Measurements from ENCODE around the gene ANKAR.
"Not testable (repeated sequence)": the region's sequence is repeated elsewhere in the genome, so short reads cannot be mapped to it uniquely, and the experiment has no call there.

ANKAR gene

DNA sequence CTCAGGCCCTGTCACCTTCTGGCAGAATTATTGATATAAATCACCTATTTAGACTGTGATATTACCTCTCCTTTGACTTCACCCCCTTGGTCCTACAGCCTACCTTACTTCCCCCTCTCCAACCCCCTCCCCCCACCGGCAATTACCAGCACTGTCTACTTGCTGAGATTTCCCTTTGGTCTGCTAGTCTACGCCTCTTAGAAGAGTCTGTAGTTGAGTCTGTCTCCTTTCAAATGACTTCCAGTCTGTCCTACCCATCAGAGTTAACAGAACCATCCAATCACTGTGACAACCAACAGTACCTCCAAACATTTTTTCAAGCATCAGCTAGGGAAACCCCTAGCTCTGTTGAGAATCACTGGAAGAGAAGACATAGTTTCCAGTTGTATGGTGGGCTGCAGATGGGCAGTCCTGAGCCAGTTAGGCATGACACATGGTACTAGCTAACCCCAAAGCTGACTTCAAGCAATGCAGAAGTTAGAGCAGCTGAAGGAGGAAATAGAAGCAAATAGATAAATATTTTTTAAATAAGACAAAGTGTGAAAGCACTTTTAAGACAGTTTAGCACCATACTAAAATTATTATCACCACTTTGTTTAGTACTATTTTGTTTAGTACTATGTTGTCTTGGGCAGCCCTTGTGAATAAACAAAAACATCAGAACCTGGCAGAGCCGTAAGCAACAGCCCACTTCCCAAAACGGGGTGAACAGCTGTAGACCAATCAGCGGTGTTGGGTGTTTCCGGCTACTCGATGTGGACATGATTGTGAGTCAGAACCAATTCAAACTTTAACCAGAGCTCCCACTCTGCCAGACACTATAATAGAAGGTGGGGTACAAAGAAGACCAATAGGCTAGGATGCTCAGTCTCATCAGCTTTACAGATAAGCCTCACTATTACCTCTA, 15.9 kb upstream of the ANKAR start:
- no peak for DNase-seq (ENCODE audit: low spot score)

DNA sequence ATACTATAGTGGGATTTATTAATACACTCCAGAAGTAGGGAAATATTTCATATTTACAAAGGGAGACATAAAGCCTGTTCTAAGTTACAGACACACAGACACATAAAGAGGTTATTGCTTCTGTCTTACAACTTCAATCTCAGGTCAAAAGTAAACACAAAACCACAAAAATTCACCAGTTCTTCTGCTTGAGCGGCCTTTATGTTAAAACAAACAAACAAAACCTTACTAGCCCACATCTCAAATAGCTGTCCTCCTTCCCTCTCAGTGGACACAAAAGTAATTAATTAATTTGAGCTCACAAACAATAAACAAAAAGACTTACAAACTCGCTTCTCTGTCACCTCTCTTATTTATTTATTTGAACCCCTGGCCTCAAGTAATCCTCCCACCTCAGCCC, 14.7 kb upstream of the ANKAR start:
- no peak for DNase-seq (ENCODE audit: low spot score)

DNA sequence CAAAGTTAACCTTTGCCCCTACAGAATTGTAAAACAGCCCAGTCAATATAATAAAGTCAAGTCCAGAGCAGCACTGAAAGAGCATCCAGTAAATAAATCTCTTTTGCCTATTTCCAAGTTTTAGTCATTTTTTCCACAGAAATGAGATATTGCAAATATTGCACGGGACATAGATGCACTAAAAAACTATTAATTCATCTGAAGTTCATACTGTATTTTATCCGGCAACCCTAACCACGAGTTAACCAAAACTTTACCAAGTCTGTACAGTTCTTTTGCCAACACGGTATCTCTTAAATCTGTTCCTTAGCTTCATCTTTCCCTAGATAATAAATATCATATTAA, 13.7 kb upstream of the ANKAR start:
- no peak for DNase-seq (ENCODE audit: low spot score)

DNA sequence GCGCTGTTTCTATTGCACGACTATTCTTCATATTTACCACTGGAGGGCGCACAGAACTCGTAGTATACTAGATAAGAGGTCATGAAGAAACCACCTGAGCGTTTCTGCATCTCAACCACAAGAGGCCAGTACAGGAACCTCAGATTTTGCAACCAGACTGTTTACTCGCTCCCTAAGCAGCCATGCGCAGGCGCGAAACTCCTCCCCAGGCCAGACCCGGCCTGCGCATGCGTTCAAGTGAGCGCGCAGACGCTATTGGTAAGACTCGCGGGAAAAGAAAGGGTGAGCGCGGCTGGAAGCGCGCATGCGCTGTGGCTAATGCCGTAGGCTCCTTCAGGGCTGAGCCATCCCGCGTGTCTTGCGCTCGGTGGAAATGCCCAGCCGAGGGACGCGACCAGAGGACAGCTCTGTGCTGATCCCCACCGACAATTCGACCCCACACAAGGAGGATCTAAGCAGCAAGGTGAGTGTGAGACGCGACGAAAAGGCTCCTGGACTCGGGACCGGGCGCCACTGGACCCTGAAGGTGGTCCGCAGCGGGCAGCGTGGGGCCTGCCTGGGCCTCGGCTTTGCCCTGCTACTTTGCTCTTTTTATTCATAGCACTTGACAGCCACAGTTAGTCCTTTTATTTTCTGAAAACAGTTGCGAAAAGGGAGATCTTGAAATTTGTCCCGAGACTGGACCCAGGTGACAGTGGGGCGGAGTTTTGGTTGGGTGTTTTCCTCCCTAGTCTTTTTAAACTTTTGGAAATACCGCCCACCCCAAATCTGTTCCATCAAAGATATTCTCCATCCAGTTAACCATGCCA, 13.1 kb upstream of the ANKAR start, which contains the start of gene ASNSD1:
Gene ASNSD1, plus strand, starts transcription at position 312 of the 809 bp plus-strand sequence. CDS start 4,674 bp downstream, outside the sequence.
- DNase-seq (ENCODE audit: low spot score): peak; percentile 99

DNA sequence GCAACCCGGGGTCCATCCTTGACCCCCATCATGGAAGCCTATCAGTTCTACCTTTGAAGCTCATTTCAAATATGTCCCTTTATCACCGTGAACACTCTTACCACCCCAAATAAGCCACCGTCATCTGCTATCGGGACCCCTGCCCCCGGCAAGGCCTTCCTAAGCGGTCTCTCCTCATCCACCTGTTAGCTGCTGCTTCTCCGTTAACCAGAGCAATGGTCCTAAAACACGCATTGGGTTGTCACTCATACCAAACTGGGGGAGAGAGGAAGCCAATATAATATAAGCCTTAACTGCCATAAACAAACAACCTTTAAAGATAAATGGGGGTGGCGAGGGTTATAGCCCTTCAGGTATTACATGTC, 12.5 kb upstream of the ANKAR start:
- DNase-seq (ENCODE audit: low spot score): no peak

DNA sequence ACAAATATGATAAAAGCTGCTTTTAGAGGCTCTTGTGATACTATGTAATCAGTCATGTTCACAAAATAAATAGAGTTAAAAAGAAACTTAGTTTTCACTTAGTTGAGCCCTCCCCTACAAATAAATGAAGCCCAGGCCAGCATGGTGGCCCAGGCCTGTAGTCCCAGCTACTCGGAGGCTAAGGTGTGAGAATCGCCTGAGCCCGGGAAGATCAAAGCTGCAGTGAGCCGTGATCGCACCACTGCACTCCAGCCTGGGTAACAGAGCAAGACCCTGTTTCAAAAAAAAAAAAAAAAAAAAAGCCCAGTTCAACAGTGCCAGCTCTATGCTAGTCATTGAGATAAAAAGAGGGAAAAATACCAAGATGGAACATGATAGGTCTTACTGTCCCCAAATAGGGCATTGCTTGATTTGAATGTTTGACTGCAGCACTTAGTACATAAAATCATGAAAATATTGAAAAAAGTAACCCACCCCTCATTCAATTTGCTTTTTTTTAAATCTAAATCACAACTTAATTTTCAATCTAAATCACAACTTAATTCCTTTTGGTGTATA, 11.7 kb upstream of the ANKAR start:
- no peak for DNase-seq (ENCODE audit: low spot score)

DNA sequence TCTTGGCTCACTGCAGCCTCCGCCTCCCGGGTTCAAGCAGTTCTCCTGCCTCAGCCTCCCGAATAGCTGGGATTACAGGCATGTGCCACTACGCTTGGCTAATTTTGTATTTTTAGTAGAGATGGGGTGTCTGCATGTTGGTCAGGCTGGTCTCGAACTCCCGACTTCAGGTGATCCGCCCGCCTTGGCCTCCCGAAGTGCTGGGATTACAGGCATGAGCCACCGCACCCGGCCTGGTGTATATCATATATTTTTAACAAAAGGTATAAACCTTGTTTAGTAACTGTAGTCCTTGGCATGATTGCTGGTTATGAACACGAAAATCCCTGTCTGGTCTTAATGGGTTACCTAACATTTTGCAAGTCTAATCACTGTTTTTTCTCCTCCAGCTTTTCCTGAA, 11.2 kb upstream of the ANKAR start:
- DNase-seq (ENCODE audit: low spot score): not testable (repeated sequence)

DNA sequence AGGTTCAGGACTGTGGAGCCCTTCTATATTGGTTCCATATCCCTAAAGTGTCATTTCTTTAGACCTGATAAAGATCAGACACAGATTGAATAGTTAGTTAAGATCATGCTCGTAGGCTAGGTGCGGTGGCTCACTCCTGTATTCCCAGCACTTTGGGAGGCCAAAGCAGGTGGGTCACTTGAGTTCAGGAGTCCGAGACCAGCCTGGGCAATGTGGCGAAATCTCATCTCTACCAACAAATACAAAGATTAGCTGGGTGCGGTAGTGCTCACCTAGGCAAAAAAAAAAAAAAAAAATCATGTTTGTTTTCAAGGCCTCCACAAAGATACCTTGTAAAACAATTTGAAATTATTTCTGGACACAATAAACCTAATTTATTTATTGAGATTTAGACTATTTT, 4.6 kb upstream of the ANKAR start:
- no peak for DNase-seq (ENCODE audit: low spot score)

DNA sequence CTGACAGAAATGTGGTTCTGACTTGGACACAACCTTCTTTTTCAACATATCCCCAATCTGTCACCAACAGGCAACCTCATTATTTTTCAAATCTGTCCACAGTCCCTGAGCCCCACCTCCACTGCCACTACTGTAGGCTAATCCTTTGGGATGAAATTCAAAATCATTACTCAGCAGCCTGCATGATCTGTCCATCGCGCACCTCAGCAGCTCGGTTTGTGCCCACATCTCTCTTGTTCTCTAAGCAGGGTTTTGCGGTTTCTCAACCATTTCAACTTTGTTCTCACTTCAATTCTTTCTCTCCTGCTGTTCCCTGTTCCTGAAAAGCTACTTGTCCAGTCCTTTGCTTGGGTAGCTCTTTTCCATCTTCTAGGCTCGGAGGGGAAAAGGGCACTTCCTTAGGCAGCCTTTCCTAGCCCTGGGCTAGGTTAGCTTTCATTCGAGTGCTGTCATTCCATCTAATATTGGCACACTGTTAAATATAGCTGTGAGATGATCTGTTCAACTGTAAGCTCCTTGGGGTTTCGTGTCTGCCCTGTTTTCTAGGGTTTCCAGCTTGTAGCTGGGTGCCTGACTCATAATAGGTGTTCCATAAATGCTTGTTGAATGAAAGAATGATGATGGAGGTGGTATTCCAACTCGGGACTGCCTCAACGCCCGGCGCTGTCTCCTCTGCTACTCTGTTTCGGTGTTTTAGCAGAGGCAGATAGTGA, 653 bp upstream of the ANKAR start:
- DNase-seq (ENCODE audit: low spot score): peak; percentile 47

DNA sequence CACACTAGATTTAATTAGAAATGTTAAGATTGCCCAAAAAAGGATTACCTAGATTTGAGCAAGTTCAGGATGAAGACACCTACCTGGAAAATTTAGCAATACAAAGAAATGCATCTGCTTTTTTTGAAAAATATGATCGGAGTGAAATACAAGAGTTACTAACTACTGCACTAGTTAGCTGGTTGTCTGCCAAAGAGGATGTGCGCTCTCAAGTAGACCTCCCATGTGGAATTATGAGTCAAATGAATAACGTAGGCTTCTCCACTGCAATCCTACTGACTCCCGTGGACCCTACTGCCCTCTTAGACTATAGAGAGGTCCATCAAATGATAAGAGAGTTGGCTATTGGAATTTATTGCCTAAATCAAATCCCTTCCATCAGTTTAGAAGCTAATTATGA, 2.0 kb downstream of the ANKAR start:
- no peak for DNase-seq (ENCODE audit: low spot score)

DNA sequence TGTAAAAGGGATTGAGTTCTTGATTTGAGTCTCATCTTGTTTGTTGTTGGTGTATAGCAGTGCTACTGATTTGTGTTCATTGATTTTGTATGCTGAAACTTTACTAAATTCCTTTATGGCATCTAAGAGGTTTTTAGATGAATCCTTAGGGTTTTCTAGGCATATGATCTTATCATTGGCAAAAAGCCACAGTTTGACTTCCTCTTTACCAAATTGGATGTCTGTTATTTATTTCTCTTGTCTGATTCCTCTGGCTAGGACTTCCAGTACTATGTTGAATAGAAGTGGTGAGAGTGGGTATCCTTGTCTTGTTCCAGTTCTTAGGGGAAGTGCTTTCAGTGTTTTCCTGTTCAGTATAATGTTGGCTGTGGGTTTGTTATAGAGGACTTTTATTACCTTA, 4.8 kb downstream of the ANKAR start:
- no peak for DNase-seq (ENCODE audit: low spot score)

DNA sequence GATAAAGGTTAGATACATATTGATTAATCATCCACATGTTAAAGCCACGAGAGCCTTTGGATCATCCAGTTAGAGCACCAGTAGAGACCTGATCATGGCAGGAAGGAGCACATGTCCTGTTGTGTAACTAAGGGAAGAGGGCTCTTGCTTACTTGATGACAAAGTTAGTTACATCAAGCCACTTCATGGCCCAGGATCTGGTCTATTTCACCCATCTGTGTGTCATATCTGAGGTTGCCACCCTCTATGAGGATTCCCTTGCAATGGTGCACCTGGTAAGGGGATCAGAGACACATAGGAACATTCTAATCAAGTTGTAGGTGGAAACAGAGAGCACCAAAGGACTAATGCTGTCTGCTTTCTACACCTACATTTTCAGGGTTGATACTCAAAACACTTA, 6.7 kb downstream of the ANKAR start:
- no peak for DNase-seq (ENCODE audit: low spot score)

DNA sequence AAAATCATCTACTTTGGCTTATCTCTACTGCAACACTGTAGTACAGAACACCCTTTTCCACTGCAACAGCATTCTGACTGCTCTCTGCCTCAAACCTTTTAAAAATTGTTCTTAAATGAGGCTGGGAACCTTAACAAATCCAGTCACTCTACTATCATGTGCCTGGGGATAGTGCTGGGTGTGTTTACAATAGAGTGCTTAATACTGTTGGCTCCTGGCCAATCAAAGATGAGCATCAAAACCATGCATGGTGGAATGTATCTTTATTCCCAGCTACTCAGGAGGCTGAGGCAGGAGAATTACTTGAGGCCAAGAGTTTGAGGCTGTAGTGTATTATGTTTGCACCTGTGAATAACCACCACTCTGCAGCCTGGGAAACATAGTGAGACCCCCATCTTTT, 7.4 kb downstream of the ANKAR start:
- DNase-seq (ENCODE audit: low spot score): no peak

DNA sequence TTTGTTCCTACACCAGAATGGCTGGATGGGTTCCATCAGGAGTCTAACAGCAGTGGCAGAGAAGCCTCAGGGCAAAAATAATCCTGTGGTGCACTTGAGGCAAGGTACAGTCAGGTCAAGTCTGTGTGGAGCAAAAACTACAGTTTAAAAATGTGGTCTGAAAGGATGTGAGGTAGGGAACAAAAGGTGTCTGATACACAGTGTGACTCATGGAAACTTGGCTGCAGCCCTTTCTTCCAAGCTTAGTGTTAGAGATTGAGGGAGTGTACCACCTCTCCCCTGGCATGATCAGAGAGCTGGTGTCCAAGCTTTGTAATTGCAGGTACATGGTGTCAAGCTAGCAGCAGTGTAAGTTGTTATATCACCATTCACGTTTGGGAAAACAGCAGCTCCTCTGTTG, 8.9 kb downstream of the ANKAR start:
- DNase-seq (ENCODE audit: low spot score): no peak

DNA sequence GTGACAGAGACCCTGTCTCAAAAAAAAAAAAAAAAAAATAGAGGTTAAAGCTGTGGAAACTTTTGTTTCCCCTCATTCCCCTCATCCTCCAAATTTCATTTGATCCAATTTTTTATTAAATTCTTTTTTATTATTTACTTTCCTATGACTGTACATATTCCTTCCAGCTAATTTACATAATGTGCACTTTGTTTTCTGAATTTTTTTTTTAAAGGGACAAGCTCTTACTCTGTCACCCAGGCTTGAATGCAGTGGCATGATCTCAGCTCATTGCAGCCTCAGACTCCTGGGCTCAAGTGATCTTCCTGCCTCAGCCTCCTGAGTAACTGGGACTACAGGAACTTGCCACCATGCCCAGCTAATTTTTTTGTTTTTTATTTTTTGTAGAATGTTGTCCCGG, 10.3 kb downstream of the ANKAR start:
- DNase-seq (ENCODE audit: low spot score): no peak

DNA sequence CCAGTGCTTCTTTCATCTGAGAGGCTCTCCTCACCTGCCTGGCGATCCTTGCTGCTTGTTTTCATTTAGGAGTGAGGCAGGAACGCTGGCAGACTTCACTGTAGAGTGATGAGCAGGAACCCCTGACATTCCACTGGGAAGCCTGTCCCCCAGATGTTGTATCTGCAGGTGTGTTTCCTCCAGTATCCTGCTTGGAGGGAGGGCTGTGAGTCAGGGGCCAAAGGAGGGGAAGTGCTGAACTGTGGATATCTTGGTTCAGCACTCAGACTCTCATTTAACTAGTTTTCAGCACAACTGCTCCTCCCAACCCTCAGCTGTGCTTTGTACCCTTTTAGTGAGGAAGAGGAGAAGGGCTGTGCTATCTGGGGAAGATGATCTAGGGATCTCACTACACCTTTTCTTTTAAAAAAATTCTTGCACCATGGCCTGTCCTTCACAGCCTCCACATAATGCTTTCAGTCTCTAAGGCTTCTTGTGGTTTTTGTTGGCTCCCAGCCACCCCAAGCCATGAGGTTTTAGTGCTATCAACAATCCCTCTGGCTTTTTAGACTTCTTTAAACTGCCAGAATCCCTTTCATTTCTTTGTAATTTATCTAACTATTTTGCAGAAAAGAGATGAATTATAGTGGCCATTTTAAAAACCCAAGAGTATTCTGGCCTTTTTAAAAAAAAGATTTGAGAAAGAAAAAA, 11.2 kb downstream of the ANKAR start:
- DNase-seq (ENCODE audit: low spot score): no peak

DNA sequence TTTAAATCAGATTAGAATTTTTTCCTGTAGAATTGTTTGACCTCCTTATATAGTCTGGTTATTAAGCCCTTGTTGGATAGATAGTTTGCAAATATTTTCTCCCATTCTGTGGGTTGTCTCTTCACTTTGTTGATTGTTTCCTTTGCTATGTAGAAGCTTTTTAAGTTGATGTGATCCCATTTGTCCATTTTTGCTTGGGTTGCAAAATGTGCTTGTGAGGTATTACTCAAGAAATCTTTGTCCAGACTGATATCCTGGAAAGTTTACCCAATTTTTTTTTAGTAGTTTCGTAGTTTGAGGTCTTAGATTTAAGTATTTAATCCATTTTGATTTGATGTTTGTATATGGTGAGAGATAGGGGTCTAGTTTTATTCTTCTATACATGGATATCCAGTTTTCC, 13.3 kb downstream of the ANKAR start:
- DNase-seq (ENCODE audit: low spot score): not testable (repeated sequence)

DNA sequence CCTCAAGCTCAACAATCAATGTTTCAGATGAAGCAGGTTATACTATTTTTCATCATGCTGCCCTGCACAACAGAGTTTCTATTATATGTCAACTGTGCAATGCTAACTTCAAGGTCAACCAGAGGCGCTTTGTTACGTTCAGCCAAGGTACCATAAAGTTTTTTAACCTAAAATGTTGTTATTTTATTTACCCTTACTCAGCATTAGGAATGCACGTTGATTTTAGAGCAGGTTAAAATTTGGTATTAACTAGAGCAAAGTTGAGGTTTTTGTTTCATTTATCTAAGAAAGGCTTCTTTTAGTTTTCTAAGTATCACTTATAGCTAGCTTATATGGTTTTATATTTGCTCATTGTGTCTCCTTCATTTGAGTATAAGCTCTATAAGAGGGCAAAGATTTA, 21.8 kb downstream of the ANKAR start:
- DNase-seq (ENCODE audit: low spot score): no peak

DNA sequence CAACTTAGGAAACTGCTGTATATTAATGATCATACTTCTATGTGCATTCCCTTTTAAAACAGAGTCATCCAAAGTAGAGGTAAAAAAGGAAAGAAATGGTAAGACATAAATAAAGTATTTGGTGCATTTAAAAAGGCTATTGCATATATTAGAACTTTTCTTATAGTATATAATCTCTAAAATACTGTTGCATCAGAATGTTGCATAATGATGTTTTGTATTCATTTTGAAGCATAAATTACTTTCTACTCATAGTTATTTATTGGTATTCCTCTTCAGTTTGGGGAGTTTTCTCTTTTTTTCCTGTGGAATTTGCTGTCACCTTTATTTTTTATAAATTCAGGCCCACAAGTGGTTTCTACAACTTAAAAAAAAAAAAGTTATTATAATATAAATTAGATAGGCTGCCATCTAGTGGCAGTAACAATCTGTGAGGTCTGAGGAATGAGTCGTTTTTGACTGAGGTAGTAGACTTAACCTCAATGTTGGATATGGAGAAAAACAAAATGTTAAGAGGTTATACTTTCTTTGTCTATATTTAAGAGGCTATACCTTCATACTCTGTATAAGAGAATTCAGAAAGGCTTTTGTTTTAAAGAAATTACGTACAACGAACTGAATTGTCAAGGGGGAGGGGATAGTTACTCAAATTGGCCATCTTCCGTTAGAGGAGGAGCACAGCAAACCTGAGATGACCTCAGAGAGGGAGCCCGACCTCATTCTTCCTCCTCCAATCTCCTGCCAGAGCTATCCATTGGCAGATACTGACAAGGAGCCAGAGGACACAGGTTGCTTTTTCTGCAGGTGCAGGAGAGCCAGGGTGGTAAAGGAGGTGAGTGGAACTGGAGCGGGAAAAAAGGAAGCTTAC, 23.8 kb downstream of the ANKAR start:
- DNase-seq (ENCODE audit: low spot score): peak; percentile 90

DNA sequence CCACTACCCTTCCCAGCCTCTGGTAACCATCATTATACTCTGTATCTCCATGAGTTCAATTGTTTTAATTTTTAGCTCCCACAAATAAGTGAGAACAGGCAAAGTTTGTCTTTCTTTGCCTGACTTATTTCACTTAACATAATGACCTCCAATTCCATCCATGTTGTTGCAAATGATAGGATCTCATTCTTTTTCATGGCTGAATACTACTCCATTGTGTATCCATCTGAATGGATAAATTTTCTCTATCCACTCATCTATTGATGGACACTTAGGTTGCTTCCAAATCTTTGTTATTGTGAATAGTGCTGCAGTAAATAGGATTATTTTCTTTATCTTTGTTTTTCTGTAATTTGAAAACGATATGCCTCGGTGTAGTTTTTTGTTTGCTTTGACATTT, 26.2 kb downstream of the ANKAR start:
- no peak for DNase-seq (ENCODE audit: low spot score)

DNA sequence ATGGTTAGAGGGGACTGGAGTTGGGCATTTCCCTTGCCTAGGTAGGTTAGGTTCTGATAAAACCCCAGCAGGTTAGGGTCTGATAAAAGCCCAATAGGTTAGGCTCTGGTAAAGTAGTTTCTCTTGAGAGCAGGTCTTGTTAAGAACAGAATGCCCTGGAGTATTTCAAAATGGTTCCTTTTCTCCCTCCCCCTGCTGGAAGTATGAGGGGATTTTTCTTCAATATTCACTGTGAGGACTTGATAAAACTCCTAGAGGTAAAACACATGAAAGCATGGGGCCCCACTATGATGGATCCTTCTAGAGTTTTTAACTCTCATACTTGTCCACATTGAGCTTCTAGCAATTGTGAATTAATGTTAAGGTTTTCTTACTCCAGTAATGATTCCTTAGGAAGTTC, 27.6 kb downstream of the ANKAR start:
- peak; percentile 7 for DNase-seq (ENCODE audit: low spot score)

Data from cerebellar cortex (tissue), 1 donor.